Measurements from ENCODE around the gene TOP3B.
"Not testable (repeated sequence)": the region's sequence is repeated elsewhere in the genome, so short reads cannot be mapped to it uniquely, and the experiment has no call there.

The TOP3B gene

GRCh38 chr22:21923163-21923561 is 59.4 kb downstream of the TOP3B start:
- no peak for DNase-seq (ENCODE audit: low read depth in 2 of 2)

GRCh38 chr22:21922370-21923162 is 60.0 kb downstream of the TOP3B start:
- no peak for DNase-seq (ENCODE audit: low read depth in 2 of 2)

GRCh38 chr22:21921729-21922128 is 60.9 kb downstream of the TOP3B start:
- no peak for DNase-seq (ENCODE audit: low read depth in 2 of 2)

- DNase-seq (ENCODE audit: low read depth in 2 of 2) = no peak
Measured at GRCh38 chr22:21921184-21921721, 61.3 kb downstream of the TOP3B start.

- DNase-seq (ENCODE audit: low read depth in 2 of 2) = no peak
Measured at GRCh38 chr22:21920341-21921183, 62.0 kb downstream of the TOP3B start.

GRCh38 chr22:21919526-21920307 is 62.9 kb downstream of the TOP3B start:
- DNase-seq (ENCODE audit: low read depth in 2 of 2) = no peak

- DNase-seq (ENCODE audit: low read depth in 2 of 2) = no peak
Measured at GRCh38 chr22:21918466-21919185, 64.0 kb downstream of the TOP3B start.

- no peak for DNase-seq (ENCODE audit: low read depth in 2 of 2)
Measured at GRCh38 chr22:21917959-21918261, 64.7 kb downstream of the TOP3B start.

- no peak for DNase-seq (ENCODE audit: low read depth in 2 of 2)
Measured at GRCh38 chr22:21917181-21917958, 65.2 kb downstream of the TOP3B start.

- no peak for DNase-seq (ENCODE audit: low read depth in 2 of 2)
Measured at GRCh38 chr22:21916309-21916918, 66.2 kb downstream of the TOP3B start.

- DNase-seq (ENCODE audit: low read depth in 2 of 2) = no peak
Measured at GRCh38 chr22:21915624-21916308, 66.8 kb downstream of the TOP3B start.

- DNase-seq (ENCODE audit: low read depth in 2 of 2) = not testable (repeated sequence)
Measured at GRCh38 chr22:21914033-21914642, 68.4 kb downstream of the TOP3B start.

GRCh38 chr22:21910367-21910766 is 72.2 kb downstream of the TOP3B start:
- not testable (repeated sequence) for DNase-seq (ENCODE audit: low read depth in 2 of 2)

- DNase-seq (ENCODE audit: low read depth in 2 of 2) = no peak
Measured at GRCh38 chr22:21909871-21910270, 72.7 kb downstream of the TOP3B start.

- no peak for DNase-seq (ENCODE audit: low read depth in 2 of 2)
Measured at GRCh38 chr22:21907638-21908522, 74.7 kb downstream of the TOP3B start.

Measured in activated CD4-positive, alpha-beta T cell treated with anti-CD3 and anti-CD28 coated beads for 24 hours (primary cell).